Inflammatory macrophage treated with lipopolysaccharide for 1 hour (primary cell): ENCODE results near the gene HFE.
"Not testable (repeated sequence)": the region's sequence is repeated elsewhere in the genome, so short reads cannot be mapped to it uniquely, and the experiment has no call there.

Experiments used
- DNase-seq, 2 donors: peaks; one replicate each; pipeline ENCODE4 v3.0.0-alpha.2; 2020 to 2022

Gene HFE

DNA sequence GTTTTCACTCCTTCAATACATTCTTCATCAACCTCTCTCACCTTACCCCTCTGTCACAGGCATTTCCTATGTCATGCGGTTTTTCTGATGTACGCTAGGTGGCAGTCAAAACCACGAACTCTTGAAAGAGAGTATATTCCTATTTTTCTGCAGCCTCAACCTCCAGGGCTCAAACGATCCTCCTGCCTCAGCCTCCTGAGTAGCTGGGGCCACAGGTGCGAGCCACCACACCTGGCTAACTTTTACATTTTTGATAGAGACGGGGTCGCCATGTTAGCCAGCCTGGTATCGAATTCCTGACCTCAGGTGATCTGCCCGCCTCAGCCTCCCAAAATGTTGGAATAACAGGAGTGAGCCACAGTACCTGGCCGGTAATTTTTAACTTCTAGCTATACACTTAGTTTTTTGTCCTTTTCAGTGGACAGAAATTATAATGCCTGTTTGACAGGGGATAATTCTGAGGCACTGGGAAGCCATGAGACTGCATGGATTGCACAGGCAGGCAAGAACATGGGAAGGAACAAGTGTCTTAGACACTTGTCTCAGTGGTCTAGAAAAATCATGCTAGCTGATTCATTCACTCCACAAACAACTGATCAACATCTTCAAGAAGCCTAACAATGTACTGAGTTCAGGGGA is 22.5 kb upstream of the HFE start:
- peak; percentile 43 to 80 for DNase-seq

DNA sequence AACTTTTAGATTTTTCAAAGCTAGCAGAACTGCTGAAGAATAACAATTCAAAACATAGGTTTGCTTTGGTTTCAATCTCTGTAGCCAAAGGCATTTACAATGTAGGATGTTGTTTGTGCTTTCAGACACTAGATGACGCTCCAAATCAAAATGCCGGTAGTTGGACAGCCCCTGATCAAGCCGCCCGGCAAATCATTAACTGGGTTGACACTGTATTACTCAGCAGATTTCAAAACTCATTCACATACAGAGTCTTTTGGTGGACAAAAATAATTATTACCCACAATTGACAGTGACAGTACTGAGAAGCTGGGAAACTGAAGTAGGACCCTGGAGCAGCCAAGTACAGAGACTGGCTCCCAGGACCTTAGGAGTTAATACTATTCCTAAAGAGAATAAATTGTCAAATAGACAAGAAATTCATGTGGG is 21.3 kb upstream of the HFE start:
- peak; percentile 72 to 90 for DNase-seq

DNA sequence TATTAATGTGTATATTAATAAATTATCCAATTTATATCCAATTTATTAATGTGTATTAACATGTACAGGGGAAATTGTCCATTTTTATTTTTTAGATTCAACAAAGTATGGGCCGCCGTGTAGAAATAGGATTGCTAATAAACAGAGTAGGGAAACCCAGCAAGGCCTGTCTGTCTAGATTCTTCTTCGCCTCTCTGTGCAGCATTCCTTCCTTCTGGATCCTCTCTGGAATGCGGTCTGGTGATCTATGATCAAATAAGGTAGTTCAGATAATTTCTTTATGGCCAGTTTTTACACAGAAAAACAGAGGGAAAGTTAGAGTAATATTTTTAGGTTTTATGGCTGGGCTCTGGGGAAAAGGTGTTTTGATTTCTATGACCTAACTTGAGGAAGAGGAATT is 19.9 kb upstream of the HFE start:
- DNase-seq, result no peak

DNA sequence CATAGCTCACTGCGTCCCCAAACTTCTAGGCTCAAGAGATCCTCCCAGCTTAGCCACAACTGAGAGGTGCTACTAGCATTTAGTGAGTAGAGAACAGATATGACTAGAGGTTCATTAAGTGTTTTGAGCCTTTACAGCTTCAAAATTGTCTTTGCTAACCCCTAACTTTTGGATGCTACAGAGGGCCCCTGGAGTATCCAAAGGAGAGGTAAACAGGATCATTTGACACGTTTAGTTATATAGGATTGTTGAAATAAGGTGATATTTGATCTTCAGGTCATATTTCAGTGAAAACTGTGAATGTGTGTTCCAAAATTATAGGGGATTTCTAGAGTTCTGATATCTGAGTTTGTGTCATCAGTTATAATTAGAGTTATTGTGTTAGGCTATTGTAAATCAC is 19.2 kb upstream of the HFE start:
- DNase-seq, result no peak

DNA sequence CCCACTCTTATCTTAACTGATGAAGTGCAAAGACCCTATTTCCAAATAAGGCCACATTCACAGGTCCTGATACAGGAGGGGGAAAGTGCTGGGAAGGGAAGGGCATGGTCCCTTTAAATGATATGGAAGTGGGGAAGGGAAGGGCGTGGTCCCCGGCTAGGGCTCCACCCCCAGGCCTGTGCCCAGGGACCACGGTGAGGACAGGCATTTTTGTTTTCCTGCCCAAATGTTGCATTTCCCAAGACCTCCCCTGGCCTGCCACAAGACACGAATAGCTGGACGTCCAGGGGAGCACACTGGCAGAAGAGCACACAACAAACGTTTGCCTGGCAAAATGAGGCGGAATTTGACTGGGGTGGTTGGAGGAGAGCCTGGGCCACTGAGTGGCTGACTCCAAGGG is 16.1 kb upstream of the HFE start:
- DNase-seq, result no peak

DNA sequence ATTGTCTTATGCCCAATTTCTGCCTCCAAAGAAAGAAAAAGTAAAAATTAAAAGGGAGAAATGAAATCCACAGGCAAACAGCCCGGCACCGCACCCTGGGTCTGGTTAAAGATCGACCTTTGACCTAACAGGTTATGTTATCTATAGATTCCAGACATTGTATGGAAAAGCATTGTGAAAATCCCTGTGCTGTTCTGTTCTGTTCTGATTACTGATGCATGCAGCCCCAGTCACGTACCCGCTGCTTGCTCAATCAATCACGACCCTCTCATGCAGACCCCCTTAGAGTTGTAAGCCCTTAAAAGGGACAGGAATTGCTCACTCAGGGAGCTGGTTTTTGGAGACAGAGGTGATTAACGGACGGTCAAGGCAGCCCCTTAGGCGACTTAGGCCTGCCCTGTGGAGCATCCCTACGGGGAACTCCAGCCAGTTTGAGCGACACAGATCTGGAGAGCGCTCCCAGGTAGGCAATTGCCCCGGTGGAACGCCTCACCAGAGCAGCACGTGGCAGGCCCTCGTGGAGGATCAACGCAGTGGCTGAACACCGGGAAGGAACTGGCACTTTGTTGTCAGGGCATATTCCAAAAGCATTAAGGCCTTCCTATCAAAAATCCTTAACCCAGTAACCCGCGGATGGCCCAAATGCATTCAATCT is 12.0 kb upstream of the HFE start:
- no peak for DNase-seq

DNA sequence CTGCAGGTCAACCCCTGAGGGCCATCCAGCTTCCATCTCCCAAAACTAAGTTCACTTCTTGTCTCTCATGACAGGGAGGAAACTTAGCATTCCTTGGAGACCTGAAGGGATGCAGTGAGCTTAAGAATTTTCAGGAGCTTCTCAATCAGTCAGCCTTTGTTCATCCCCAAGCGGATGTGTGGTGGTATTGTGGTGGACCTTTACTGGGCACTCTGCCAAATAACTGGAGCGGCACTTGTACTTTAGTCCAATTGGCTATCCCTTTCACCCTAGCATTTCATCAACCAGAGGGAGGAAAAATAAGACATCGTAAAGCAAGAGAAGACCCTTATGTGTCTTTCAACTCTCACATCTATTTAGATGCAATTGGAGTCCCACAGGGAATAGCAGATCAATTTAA is 9.2 kb upstream of the HFE start:
- DNase-seq, result not testable (repeated sequence)

DNA sequence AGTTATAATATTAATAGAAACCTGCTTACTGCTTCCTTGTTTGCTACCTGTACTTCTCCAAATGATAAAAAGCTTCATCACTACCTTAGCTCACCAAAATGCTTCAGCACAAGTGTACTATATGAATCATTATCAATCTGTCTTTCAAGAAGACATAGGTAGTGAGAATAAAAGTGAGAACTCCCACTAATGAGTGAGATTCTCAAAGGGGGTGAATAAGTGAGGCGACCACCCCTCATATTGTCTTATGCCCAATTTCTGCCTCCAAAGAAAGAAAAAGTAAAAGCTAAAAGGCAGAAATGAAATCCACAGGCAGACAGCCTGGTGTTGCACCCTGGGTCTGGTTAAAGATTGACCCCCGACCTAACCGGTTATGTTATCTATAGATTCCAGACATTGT is 6.1 kb upstream of the HFE start:
- DNase-seq, result not testable (repeated sequence)

DNA sequence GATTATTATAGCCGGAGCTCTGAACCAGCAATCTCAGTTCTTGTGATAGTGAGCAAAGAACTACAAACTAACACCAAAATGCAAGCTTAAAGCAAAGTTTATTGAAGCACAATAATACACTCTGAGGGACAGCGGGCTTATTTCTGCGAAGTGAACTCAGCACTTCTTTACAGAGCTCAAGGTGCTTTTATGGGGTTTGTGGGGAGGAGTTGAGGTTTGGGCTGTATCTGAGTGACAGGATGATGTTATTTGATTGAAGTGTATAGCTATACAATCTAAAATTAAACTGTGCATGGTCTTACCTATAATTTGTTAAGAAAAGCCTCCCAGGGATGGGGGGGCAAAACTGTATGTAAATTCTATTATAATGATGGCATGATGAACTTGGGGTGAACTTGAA is 1.0 kb upstream of the HFE start:
- no peak for DNase-seq

DNA sequence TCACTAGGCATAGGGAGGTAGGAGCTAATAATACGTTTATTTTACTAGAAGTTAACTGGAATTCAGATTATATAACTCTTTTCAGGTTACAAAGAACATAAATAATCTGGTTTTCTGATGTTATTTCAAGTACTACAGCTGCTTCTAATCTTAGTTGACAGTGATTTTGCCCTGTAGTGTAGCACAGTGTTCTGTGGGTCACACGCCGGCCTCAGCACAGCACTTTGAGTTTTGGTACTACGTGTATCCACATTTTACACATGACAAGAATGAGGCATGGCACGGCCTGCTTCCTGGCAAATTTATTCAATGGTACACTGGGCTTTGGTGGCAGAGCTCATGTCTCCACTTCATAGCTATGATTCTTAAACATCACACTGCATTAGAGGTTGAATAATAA is 1.1 kb downstream of the HFE start:
- DNase-seq, result no peak

DNA sequence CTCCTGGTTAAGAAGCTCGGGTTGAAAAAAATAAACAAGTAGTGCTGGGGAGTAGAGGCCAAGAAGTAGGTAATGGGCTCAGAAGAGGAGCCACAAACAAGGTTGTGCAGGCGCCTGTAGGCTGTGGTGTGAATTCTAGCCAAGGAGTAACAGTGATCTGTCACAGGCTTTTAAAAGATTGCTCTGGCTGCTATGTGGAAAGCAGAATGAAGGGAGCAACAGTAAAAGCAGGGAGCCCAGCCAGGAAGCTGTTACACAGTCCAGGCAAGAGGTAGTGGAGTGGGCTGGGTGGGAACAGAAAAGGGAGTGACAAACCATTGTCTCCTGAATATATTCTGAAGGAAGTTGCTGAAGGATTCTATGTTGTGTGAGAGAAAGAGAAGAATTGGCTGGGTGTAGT is 2.0 kb downstream of the HFE start:
- DNase-seq, result no peak

DNA sequence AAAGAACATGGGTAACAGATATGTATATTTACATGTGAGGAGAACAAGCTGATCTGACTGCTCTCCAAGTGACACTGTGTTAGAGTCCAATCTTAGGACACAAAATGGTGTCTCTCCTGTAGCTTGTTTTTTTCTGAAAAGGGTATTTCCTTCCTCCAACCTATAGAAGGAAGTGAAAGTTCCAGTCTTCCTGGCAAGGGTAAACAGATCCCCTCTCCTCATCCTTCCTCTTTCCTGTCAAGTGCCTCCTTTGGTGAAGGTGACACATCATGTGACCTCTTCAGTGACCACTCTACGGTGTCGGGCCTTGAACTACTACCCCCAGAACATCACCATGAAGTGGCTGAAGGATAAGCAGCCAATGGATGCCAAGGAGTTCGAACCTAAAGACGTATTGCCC is 5.2 kb downstream of the HFE start:
- DNase-seq, result peak; percentile 28 to 48

DNA sequence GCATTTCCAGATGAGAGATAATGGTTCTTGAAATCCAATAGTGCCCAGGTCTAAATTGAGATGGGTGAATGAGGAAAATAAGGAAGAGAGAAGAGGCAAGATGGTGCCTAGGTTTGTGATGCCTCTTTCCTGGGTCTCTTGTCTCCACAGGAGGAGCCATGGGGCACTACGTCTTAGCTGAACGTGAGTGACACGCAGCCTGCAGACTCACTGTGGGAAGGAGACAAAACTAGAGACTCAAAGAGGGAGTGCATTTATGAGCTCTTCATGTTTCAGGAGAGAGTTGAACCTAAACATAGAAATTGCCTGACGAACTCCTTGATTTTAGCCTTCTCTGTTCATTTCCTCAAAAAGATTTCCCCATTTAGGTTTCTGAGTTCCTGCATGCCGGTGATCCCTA is 6.8 kb downstream of the HFE start:
- no peak for DNase-seq

DNA sequence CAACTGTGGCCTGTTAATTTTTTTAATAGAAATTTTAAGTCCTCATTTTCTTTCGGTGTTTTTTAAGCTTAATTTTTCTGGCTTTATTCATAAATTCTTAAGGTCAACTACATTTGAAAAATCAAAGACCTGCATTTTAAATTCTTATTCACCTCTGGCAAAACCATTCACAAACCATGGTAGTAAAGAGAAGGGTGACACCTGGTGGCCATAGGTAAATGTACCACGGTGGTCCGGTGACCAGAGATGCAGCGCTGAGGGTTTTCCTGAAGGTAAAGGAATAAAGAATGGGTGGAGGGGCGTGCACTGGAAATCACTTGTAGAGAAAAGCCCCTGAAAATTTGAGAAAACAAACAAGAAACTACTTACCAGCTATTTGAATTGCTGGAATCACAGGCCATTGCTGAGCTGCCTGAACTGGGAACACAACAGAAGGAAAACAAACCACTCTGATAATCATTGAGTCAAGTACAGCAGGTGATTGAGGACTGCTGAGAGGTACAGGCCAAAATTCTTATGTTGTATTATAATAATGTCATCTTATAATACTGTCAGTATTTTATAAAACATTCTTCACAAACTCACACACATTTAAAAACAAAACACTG is 10.1 kb downstream of the HFE start:
- DNase-seq, result peak in 1 of 2 donors; percentile 83

DNA sequence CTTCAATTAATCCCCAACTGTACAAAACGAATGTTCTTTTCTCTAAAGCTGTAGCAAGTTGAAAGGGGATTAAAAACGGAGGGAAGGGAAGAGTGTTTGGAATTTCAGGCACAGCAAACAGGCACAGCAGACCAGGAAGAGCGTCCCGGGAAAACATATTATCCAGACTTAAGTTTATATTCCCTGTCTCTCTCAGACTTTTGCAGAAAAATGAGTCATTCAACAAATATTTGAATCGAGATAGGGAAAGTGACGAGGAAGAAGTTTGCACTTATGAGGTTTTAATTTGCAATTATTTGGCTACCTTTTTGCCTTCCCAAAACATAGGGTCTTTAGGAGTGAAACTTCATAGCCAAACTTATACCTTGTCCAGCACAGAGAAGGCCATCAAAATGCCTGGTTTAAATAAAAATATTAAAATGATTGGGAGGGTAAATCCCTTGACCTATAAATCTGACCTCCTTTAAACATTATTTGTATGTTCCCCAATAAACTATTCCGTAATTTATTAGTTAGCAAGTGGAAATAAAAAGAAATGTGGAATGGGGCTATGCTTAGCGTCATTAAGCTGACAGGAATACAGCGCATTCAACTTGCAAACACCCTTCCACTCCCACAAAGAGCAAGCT is 16.0 kb downstream of the HFE start:
- no peak for DNase-seq

DNA sequence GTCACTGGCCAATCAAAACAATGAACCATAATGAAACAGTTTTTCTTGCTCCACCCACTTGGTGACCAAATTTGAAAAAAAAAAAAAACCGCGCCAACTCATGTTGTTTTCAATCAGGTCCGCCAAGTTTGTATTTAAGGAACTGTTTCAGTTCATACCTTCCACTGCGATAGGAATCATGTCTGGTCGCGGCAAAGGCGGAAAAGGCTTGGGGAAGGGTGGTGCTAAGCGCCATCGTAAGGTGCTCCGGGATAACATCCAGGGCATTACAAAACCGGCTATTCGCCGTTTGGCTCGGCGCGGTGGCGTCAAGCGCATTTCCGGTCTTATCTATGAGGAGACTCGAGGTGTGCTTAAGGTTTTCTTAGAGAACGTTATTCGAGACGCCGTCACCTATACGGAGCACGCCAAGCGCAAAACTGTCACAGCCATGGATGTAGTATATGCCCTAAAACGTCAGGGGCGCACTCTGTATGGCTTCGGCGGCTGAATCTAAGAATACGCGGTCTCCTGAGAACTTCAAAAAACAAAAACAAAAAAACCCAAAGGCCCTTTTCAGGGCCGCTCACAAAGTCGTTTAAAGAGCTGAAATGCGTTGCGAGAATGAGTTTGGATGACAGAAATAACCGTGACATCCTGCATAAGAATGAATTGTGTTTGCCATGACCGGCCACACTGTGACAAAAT is 16.7 kb downstream of the HFE start:
- peak; percentile 89 to 98 for DNase-seq

DNA sequence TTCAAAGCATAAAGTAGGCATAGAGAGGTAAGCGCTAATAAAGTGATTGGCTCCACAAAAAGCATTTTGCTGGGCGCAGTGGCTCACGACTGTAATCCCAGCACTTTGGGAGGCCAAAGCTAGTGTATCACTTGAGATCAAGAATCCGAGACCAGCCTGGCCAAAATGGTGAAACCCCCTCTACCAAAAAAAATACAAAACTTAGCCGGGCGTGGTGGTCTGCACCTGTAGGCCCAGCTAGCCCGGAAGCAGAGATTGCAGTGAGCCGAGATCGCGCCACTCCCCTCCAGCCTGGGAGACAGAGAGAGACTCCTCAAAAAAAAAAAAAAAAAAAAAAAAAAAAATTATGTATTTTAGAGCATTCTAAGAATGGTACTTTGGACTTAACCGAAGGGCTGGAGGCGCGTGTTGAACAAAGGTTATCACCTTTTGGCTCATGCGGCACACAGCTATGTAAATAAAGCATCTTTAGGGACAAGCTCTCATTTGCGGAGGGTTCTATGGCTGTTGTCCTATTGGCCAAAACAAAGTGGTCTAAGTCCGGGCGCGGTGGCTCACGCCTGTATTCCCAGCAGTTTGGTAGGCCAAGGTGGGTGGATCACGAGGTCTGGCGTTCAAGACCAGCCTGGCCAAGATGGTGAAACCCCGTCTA is 17.4 kb downstream of the HFE start:
- DNase-seq, result no peak

DNA sequence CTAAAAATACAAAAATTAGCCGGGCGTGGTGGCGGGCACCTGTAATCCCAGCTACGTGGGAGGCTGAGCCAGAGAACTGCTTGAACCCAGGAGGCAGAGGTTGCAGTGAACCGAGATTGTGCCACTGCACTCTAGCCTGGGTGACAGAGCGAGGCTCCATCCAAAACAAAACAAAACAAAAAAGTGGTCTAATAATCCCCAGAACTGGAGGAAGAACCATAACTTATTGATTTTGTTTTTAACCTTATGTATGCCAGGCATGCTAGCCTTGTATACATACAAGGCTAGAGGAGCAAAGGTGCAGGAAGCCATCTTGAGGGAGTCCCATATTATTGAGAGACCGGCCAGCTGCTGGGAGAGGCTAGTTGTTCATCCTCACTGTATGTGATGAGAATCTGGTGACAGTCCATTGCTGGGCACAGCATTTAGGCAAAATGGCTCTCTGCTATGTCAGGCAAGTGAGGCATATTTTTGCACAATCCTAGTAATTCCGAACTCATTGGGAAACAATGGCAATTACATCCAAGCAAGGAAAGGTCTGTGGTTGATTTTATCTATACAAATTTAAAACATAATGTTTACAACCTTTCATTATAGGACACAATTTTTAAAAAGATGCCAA is 18.0 kb downstream of the HFE start:
- peak; percentile 36 to 42 for DNase-seq

DNA sequence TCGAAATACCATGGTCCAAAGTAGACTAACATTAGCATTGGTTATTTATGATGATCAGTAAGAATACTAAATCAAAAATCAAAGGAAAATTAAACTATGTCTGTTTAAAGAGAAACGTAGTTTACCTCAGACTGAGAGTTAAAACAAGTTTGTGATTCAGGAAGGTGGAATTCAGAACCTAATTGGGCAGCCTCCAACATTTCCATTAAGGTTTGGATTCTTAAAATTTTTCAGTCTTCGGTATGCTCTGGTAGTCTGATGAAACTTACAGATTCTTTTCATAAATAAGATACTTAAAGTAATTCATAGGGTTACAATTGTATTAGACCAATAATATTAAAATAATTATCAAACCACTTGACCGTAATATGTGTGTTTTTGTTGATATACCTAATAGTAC is 18.6 kb downstream of the HFE start:
- DNase-seq, result no peak

DNA sequence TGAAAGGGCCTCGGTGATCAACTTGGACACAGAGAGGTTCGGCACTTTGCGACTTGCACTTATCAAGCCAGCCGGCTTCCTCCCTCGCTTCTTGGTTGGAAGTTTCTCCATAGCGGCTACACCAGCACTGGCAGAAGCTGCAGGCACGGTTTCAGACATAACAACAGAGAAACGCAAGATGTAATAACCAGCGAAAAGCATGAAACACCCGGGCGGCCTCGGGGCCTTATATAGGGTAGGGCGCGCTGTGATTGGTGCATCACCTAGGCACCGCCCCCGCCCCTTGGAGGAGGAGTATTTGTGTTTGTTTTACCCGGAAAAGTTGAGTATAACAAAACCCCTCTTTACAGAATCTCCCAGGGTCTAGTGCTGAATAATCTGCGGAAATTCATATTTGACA is 20.7 kb downstream of the HFE start:
- no peak for DNase-seq

DNA sequence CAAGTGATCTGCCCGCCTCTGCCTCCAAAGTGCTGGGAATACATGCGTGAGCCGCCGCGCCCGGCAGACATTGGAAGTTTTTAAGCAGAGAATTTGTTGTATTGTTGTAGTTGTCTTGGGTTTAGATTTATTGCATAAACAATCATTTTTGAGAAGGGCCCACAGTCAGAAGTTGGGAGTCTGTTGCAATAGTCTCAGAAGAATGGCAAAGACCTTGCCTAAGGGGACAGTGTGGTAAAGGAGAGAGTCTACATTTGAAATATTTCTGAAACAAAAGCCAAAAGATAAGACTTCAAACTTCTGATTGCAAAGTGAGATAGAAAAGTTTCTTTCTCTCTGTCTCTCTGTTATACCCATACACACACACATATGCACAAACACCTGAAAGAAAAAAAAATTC is 22.5 kb downstream of the HFE start:
- DNase-seq, result no peak

DNA sequence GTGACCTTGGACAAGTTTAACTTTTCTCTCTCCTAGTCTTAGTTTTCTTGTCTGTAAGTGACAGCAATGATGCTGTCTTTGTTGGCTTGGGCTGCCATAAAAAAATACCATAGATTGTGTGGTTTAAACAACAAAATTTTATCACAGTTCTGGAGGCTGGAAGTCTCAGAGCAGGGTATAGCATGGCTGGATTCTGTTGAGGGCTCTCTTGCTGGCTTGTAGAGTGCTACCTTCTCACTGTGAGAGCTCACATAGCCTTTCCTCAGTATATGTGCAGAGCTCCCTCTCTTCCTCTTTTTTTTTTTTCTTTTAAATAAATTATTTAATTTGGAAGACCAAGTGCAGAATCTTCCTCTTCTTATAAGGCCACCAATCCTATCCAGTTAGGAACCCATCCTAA is 26.3 kb downstream of the HFE start:
- DNase-seq, result no peak

DNA sequence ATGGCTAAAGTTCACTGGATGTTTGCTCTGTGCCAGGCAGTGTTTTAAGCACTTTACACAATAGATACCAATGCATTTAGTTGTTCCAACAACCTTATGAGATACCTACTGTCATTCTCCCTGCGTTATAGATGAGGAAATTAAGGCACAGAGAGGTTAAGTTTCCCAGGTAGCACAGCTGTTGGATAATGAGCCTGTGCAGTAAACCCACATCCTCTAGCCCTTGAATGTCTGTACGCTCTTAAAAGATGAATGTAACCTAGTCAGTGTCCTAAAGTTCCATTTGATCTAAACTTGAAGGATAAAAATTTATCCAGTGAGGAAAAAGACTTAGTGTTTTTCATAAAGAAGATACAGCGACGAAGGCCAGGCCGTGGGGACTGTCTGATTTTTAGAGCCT is 28.0 kb downstream of the HFE start:
- DNase-seq, result no peak
